T-helper 2 cell treated with Interferon-gamma antibody and Interleukin-4, amounts not matched to agents 5 μg/mL and 100 μg/mL, for 36 hours (primary cell): Measurements from ENCODE around the gene ICAM1.
"Not testable (repeated sequence)": the region's sequence is repeated elsewhere in the genome, so short reads cannot be mapped to it uniquely, and the experiment has no call there.

Experiments
- DNase-seq: peaks from one replicate; pipeline ENCODE4 v3.0.0; 2021; ENCODE audit warnings: low spot score
- H3K27ac Mint-ChIP-seq: one replicate; pipeline ENCODE4 v1.8.0; 2021; ENCODE audit warnings: mild to moderate bottlenecking, mixed read lengths
- H3K27me3 Mint-ChIP-seq: one replicate; pipeline ENCODE4 v1.8.0; 2021; ENCODE audit warnings: low read depth, mixed read lengths
- H3K36me3 Mint-ChIP-seq: one replicate; pipeline ENCODE4 v1.8.0; 2021; ENCODE audit warnings: low read depth, mixed read lengths
- H3K4me1 Mint-ChIP-seq: one replicate; pipeline ENCODE4 v1.8.0; 2021; ENCODE audit warnings: low read depth, mixed read lengths
- H3K4me3 Mint-ChIP-seq: one replicate; pipeline ENCODE4 v1.8.0; 2022; ENCODE audit warnings: mild to moderate bottlenecking, moderate library complexity, mixed read lengths
- H3K9me3 Mint-ChIP-seq: one replicate; pipeline ENCODE4 v1.8.0; 2021; ENCODE audit warnings: mixed read lengths

The ICAM1 gene

DNA sequence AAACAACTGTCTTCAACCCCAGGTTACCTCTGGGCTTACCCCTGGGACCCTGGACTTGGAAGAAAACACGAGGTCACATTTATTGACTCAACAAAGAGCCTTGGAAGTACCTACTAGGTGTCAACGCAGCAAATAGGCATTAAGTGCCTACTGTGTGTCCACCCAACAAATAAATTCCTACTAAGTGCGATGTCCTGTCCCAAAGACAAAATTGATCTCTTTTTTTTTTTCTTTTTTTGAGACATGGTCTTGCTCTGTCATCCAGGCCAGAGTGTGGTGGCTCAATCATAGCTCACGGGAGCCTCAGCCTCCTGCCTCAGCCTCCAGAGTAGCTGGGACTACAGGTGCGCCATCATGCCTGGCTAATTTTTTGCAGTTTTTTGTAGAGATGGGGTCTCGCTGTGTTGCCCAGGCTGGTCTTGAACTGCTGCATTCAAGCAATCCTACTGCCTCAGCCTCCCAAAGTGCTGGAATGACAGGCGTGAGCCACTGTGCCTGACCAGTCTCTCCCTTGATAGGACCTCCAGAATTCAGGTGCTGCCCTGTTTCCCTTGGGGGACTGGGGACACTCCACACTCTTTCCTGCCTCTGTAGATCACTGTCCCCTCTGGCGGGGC, 39.2 kb upstream of the ICAM1 start:
- Mint-ChIP-seq H3K36me3 (peaks cover 3% of the 10 kb centered on the region), H3K27ac (peak overlapping the region; percentile 45), H3K4me1 (peaks cover 27% of the 10 kb centered on the region), H3K9me3 (no peaks in the 10 kb centered on the region), H3K4me3 (peak overlapping the region; percentile 72), H3K27me3 (no peaks in the 10 kb centered on the region)
- DNase-seq = no peak

DNA sequence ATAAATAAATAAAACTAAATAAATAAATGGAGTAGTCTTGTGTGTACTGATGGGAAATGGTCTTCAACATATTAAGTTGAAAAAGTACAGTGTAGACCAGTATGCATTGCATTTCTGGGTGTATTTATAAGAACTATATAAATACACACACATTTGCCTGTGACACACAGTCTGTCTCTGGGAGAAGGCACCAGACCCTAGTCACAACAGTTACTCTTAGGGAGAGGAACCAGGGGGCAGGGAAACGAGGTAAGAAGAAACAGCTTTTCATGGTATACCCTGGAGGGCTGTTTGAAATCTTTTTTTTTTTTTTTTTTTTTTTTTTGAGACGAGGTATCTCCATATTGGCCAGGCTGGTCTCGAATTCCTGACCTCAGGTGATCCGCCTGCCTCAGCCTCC, 37.0 kb upstream of the ICAM1 start:
- no peak for DNase-seq
- H3K27me3 Mint-ChIP-seq = no peaks in the 10 kb centered on the region
- H3K9me3 Mint-ChIP-seq = no peaks in the 10 kb centered on the region
- no peak overlapping the region for H3K27ac Mint-ChIP-seq
- peaks cover 28% of the 10 kb centered on the region for H3K4me1 Mint-ChIP-seq
- no peak overlapping the region for H3K4me3 Mint-ChIP-seq
- H3K36me3 Mint-ChIP-seq = peaks cover 3% of the 10 kb centered on the region

DNA sequence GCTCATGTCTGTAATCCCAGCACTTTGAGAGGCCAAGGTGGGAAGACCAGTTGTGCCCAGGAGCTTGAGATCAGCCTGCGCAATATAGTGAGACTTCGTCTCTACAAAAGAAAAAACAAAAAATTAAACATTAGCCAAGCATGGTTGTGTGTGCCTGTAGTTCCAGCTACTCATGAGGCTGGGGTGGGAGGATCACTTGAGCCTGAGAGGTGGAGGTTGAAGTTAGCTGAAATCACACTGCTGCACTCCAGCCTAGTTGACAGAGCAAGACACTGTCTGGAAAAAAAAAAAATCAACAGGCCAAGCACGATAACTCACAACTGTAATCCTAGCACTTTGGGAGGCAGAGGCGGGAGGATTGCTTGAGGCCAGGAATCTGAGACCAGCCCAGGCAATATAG, 35.9 kb upstream of the ICAM1 start:
- H3K9me3 Mint-ChIP-seq = no peaks in the 10 kb centered on the region

DNA sequence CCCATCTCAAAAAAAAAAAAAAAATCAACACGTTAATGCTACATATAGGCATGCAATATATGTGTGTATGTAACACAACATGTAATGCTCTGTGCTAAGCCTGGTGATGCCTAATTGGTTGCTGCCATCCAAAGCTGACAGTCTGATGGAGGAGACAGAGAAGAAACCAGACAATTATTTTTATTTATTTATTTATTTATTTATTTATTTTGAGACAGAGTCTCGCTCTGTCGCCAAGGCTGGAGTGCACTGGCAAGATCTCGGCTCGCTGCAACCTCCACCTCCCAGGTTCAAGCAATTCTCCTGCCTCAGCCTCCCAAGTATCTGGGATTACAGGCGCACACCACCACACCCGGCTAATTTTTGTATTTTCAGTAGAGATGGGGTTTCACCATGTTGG, 35.5 kb upstream of the ICAM1 start:
- DNase-seq, H3K27me3 Mint-ChIP-seq, H3K4me3 Mint-ChIP-seq, H3K36me3 Mint-ChIP-seq, H3K9me3 Mint-ChIP-seq: not testable (repeated sequence)
- peak overlapping the region; percentile 94 for H3K27ac Mint-ChIP-seq
- peaks cover 19% of the 10 kb centered on the region for H3K4me1 Mint-ChIP-seq

More for the DNA sequence above, 35.9 kb upstream of the ICAM1 start:
- H3K4me3 Mint-ChIP-seq = peak overlapping the region; percentile 18
- H3K4me1 Mint-ChIP-seq = peaks cover 19% of the 10 kb centered on the region
- no peak for DNase-seq
- peaks cover 3% of the 10 kb centered on the region for H3K36me3 Mint-ChIP-seq
- H3K27ac Mint-ChIP-seq = peak overlapping the region; percentile 94
- no peaks in the 10 kb centered on the region for H3K27me3 Mint-ChIP-seq

DNA sequence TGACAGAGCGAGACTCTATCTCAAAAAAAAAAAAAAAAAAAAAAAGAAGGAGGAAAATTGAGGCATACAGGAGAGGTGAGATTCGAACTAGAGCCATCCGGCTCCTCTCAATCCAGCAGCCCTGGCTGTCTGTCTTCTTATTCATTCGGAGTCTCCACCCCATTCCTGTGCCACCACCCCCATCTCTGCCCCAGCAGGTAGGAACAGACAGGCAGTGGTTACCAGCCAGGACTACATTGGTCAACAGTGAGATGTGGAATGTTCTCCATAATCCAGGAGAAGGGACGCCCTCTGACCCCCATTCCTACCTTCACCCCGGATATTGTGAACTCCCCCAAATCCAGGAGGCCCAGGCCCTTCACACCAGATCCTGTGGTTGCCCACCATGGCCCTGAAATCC, 33.2 kb upstream of the ICAM1 start:
- peaks cover 3% of the 10 kb centered on the region for H3K36me3 Mint-ChIP-seq
- peak overlapping the region; percentile 29 for H3K4me3 Mint-ChIP-seq
- H3K9me3 Mint-ChIP-seq = no peaks in the 10 kb centered on the region
- H3K27me3 Mint-ChIP-seq = no peaks in the 10 kb centered on the region
- H3K27ac Mint-ChIP-seq = no peak overlapping the region
- no peak for DNase-seq
- peaks cover 19% of the 10 kb centered on the region for H3K4me1 Mint-ChIP-seq

DNA sequence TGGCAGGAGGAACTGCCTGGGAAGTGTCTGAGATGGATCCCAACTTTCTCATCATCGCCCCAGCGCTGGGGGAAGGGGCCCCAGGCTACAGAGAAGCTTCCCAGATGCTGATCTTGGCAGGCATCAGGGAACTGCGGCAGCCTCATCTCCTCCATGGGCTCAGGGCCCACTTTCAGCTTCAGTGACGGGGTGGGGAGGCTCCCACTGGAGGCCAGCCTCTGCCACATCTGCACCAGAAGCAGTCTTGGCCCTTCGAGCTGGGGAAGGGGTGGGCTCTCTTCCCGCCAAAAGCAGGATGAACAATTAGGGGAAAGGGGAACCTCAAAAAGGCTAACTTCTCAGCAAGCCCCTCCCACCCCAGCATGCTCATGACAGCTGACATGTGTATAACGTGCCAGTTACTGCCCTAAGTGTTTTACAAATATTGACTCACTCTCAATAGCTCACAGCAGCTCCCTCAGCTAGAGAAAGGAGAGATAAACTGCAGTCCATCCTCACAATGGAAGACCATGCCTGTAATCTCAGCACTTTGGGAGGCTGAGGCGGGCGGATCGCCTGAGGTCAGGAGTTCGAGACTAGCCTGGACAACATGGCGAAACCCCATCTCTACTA, 32.6 kb upstream of the ICAM1 start:
- no peak for DNase-seq
- Mint-ChIP-seq H3K27ac (peak overlapping the region; percentile 15), H3K4me3 (peak overlapping the region; percentile 29)

DNA sequence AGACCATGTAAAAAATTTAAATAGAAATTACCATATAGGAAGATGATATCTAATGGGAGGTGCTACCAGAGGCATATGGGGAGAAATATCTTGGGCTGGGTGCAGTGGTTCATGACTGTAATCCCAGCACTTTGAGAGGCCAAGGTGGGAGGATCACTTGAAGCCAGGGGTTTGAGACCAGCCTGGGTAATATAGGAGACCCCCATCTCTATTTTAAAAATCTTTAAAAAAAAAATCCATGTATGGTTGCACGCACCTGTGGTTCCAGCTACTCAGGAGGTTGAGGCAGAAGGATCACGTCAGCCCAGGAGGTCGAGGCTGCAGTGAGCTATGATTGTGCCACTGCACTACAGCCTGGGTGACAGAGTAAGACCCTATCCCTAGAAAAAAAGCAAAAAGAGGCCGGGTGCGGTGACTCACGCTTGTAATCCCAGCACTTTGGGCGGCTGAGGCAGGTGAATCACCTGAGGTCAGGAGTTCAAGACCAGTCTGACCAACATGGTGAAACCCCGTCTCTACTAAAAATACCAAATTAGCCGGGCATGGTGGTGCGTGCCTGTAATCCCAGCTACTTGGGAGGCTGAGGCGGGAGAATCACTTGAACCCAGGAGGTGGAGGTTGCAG, 29.0 kb upstream of the ICAM1 start:
- H3K9me3 Mint-ChIP-seq, H3K27ac Mint-ChIP-seq, DNase-seq, H3K36me3 Mint-ChIP-seq, H3K4me1 Mint-ChIP-seq, H3K27me3 Mint-ChIP-seq, H3K4me3 Mint-ChIP-seq: not testable (repeated sequence)

More for the DNA sequence above, 32.6 kb upstream of the ICAM1 start:
- H3K4me1 Mint-ChIP-seq = peaks cover 19% of the 10 kb centered on the region
- peaks cover 3% of the 10 kb centered on the region for H3K36me3 Mint-ChIP-seq
- H3K27me3 Mint-ChIP-seq = no peaks in the 10 kb centered on the region
- H3K9me3 Mint-ChIP-seq = no peaks in the 10 kb centered on the region

DNA sequence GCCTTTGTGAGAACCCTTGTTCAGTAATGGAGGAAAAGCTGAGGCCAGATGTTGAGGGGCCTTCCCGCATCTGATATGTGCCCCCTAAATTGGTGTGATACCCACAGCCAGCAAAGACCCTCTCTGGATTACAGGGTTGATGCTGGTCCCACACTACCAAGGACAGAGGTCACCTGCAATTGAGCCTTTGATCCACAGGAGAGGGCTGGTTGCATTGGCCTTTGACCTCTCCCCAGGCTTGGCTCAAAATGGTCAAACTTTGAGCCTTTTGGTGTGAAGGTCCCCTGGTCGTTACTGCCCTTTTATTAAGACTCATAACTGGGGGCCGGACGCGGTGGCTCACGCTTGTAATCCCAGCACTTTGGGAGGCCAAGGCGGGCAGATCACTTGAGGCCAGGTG, 27.3 kb upstream of the ICAM1 start:
- Mint-ChIP-seq H3K27me3 (no peaks in the 10 kb centered on the region), H3K4me1 (peaks cover 2% of the 10 kb centered on the region), H3K4me3 (no peak overlapping the region), H3K36me3 (no peaks in the 10 kb centered on the region), H3K9me3 (no peaks in the 10 kb centered on the region), H3K27ac (no peak overlapping the region)
- no peak for DNase-seq

DNA sequence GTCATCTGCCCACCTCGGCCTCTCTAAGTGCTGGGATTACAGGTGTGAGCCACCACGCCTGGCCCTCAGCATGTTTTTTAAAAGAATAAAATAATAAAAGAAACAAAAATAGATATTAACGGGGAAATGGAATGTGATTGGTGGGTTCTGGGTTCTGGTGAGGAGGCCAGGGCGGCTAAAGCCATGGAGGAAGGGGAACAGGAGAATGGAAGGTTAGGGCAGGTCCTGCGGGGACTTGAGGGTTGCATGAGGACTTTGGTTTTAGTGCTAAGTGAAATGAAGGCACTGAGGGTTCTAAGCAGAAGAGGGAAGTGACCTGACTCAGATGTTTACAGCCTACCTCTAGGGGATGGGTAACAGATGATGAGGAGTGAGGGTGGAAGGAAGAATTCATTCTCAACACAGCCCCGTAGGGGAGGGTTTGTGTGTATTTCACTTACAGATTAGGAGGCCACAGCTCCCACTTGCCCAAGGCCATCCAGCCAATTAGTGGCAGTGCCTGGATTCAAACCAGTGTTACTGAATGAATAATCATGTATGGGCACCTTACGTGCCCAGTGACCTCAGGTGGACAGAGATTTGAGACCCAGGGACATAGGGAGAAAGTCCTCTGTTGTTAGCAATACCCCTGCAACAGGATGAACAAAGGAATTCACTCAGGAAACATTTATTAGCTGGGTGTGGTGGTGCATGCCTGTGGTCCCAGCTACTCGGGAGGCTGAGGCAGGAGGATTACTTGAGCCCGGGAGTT, 25.6 kb upstream of the ICAM1 start:
- H3K4me1 Mint-ChIP-seq = peaks cover 5% of the 10 kb centered on the region
- no peak overlapping the region for H3K4me3 Mint-ChIP-seq
- no peaks in the 10 kb centered on the region for H3K9me3 Mint-ChIP-seq
- no peak for DNase-seq
- H3K36me3 Mint-ChIP-seq = no peaks in the 10 kb centered on the region
- no peaks in the 10 kb centered on the region for H3K27me3 Mint-ChIP-seq
- no peak overlapping the region for H3K27ac Mint-ChIP-seq

DNA sequence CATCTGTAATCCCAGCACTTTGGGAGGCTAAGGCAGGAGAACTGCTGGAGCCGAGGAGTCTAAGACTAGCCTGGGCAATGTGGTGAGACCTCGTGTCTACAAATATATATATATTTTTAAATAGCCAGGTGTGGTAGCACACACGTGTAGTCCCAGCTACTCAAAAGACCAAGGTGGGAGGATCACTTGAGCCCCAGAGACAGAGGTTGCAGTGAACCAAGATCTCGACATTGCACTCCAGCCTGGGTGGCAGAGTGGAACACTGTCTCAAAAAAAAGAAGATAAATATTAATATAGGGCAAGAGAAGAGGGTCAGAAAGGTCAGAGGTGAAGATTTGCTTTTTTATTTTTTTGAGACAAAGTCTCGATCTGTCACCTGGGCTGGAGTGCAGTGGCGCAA, 24.4 kb upstream of the ICAM1 start:
- Mint-ChIP-seq H3K36me3 (no peaks in the 10 kb centered on the region), H3K4me1 (peaks cover 9% of the 10 kb centered on the region), H3K27ac (no peak overlapping the region), H3K4me3 (no peak overlapping the region), H3K27me3 (no peaks in the 10 kb centered on the region), H3K9me3 (no peaks in the 10 kb centered on the region)
- DNase-seq = no peak

DNA sequence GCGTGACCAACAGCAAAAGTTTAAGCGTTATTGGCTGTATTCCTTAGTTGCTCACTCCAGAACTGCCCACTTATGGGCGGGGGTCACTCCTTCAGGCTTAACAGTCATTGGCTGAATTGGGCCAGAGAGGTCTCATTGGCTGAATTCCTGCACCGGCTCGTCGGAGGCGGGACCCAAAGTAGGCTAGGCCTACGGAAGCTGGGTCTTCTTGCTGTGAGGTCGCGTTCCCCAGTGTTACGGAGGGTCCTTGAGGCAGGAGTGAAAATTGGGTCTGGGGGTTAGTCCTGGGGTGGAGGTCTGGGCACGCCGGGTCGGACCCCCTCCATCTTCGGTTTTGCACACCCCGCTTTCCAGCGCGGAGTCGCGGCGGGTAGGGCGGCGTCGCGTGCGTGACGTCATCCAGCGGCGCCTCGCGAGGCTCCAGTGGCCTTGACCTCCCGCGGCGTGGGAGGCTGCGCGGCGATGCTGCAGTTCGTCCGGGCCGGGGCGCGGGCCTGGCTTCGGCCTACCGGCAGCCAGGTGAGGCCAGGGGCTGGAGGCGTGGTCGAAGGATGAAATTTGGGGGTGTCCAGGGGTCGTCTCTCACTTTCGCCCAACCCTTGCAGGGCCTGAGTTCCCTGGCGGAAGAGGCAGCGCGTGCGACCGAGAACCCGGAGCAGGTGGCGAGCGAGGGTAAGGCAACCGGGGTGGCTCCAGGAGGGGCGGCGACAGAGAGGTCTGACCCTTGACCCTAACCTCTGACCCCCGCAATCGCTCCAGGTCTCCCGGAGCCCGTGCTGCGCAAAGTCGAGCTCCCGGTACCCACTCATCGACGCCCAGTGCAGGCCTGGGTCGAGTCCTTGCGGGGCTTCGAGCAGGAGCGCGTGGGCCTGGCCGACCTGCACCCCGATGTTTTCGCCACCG, 18.9 kb upstream of the ICAM1 start, which contains the start of gene MRPL4:
MRPL4 (plus strand) TSS at position 423 of the 903 bp plus-strand sequence; CDS start at position 463, 40 bp downstream.
- no peaks in the 10 kb centered on the region for H3K27me3 Mint-ChIP-seq
- H3K4me3 Mint-ChIP-seq = peak within 1 kb of the TSS; percentile 96
- H3K9me3 Mint-ChIP-seq = no peaks in the 10 kb centered on the region
- peak within 1 kb of the TSS; percentile 98 for H3K27ac Mint-ChIP-seq
- peaks cover 14% of the 10 kb centered on the region for H3K4me1 Mint-ChIP-seq
- DNase-seq = peak; percentile 97
- H3K36me3 Mint-ChIP-seq = peaks cover 21% of the 10 kb centered on the region

DNA sequence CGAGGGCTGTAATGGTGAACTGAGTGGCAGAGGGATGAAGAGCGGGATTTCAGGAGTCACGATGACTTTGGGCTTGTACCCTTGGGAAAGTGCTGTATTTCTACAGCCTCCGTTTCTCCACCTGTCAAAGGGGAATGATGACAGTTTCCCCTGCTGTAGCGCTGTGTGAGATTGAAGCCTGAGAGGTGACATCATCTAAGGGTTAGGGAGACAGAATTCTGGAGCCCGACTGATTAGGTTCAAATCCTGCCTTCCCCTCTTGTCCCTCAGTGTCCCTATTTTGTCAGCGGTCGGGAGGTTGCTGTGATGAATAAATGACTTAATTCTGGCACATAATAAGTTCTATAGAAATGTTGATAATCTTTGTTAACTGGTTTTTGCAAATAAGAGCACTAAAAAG, 18.2 kb upstream of the ICAM1 start:
- Mint-ChIP-seq H3K27me3 (no peaks in the 10 kb centered on the region), H3K9me3 (no peaks in the 10 kb centered on the region), H3K36me3 (peaks cover 27% of the 10 kb centered on the region), H3K27ac (peak overlapping the region; percentile 98), H3K4me3 (peak overlapping the region; percentile 96), H3K4me1 (peaks cover 16% of the 10 kb centered on the region)
- no peak for DNase-seq

DNA sequence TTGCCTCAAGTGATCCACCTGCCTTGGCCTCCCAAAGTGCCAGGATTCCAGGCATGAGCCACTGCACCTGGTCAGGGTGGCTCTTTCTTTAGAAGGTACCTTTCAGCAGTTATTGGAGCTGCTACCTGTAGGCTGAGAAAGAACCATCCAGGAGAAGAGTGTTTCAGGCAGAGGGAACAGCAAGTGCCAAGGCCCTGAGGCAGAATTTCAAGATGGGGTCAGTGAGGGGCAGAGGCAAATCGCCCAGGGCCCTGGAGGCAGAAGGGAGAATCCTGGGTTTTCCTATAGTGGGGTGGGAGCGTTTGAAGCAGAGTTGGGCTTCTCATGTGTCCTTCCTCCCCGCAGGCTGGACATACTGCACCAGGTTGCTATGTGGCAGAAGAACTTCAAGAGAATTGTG, 16.7 kb upstream of the ICAM1 start:
- Mint-ChIP-seq H3K27ac (peak overlapping the region; percentile 16), H3K36me3 (peaks cover 38% of the 10 kb centered on the region)

More for the DNA sequence above, 16.7 kb upstream of the ICAM1 start:
- H3K9me3 Mint-ChIP-seq = no peaks in the 10 kb centered on the region
- DNase-seq = no peak
- H3K4me1 Mint-ChIP-seq = peaks cover 19% of the 10 kb centered on the region
- H3K4me3 Mint-ChIP-seq = peak overlapping the region; percentile 19
- H3K27me3 Mint-ChIP-seq = no peaks in the 10 kb centered on the region
